GM10847 (cell line): ENCODE measurements around the gene AQP9.

Source experiments
- POLR2A ChIP-seq: IDR thresholded peaks from 2 replicates; pipeline ENCODE4 v1.6.1; 2011; ENCODE audit not compliant: insufficient read length; ENCODE audit errors: extremely low read depth

Gene AQP9

GRCh38 chr15:58200739-58201138 lies 62.6 kb downstream of the AQP9 start:
- no peak for TF ChIP-seq POLR2A

GRCh38 chr15:58201516-58201915 lies 63.3 kb downstream of the AQP9 start:
- no peak for TF ChIP-seq POLR2A

- no peak for TF ChIP-seq POLR2A
Observed at GRCh38 chr15:58203537-58203936, 65.4 kb downstream of the AQP9 start.

- no peak for TF ChIP-seq POLR2A
Observed at GRCh38 chr15:58206151-58206550, 68.0 kb downstream of the AQP9 start.

- TF ChIP-seq POLR2A = no peak
Observed at GRCh38 chr15:58212909-58213526, 74.8 kb downstream of the AQP9 start.

- no peak for TF ChIP-seq POLR2A
Observed at GRCh38 chr15:58213587-58214338, 75.6 kb downstream of the AQP9 start.

- no peak for TF ChIP-seq POLR2A
Observed at GRCh38 chr15:58214591-58215340, 76.6 kb downstream of the AQP9 start.

GRCh38 chr15:58217460-58217859 lies 79.3 kb downstream of the AQP9 start:
- no peak for TF ChIP-seq POLR2A

- no peak for TF ChIP-seq POLR2A
Observed at GRCh38 chr15:58221591-58222241, 83.5 kb downstream of the AQP9 start.

GRCh38 chr15:58222679-58223078 lies 84.5 kb downstream of the AQP9 start:
- TF ChIP-seq POLR2A = no peak

- no peak for TF ChIP-seq POLR2A
Observed at GRCh38 chr15:58223432-58223831, 85.3 kb downstream of the AQP9 start.

GRCh38 chr15:58224068-58224467 lies 85.9 kb downstream of the AQP9 start:
- TF ChIP-seq POLR2A = no peak

- TF ChIP-seq POLR2A = no peak
Observed at GRCh38 chr15:58227706-58228543, 89.7 kb downstream of the AQP9 start.

- no peak for TF ChIP-seq POLR2A
Observed at GRCh38 chr15:58228718-58229117, 90.5 kb downstream of the AQP9 start.

GRCh38 chr15:58229297-58229768 lies 91.2 kb downstream of the AQP9 start:
- no peak for TF ChIP-seq POLR2A
